Panc1 (cell line): ENCODE measurements around the gene UBE2E2. TPM values are rescaled to one million over a fixed set of nuclear protein-coding genes. Genes with fewer than 3 reads are reported as not detected.

ENCODE experiments used
- ATAC-seq: fragments of 200-7000 bp; cut with Tn5 transposase; 2 replicates; pipeline ENCODE4 v1.9.1; 2020; ENCODE audit warnings: mild to moderate bottlenecking, moderate library complexity
- BruUV-seq: library from RNA; stranded (reverse); fragments of 400-500 nt; replicated peaks from 2 replicates; lab custom pipeline; 2021; lab: Mats Ljungman, UMichigan
- CTCF ChIA-PET: fragments of 300-600 bp; sonication (Branson Sonifier 250); formaldehyde crosslinking; loops from one replicate; lab custom pipeline; 2022; ENCODE audit warnings: antibody characterized with exemption; lab: Charles Lee
- POLR2A ChIA-PET: fragments of 300-600 bp; sonication (Branson Sonifier 250); formaldehyde crosslinking; loops from one replicate; lab custom pipeline; 2022; ENCODE audit warnings: antibody characterized with exemption; lab: Charles Lee
- DNase-seq: peaks from one replicate; pipeline ENCODE4 v3.0.0-alpha.2; 2010; ENCODE audit warnings: low read depth, low spot score
- H3K27ac ChIP-seq: 2 replicates; pipeline ENCODE4 v1.5.1; 2011; ENCODE audit warnings: mild to moderate bottlenecking, low read length, inconsistent platforms
- H3K27me3 ChIP-seq: fragments of 200-500 bp; sonication (Bioruptor generic); 2 replicates; pipeline ENCODE4 v1.6.0; 2014; ENCODE audit warnings: low read length, inconsistent platforms; ENCODE audit not compliant: control insufficient read depth, insufficient read depth
- H3K36me3 ChIP-seq: fragments of 200-500 bp; sonication (Bioruptor generic); 2 replicates; pipeline ENCODE4 v1.5.1; 2014; ENCODE audit warnings: inconsistent platforms, mild to moderate bottlenecking, low read length, moderate library complexity; ENCODE audit not compliant: control insufficient read depth, insufficient read depth
- H3K4me1 ChIP-seq: 2 replicates; pipeline ENCODE4 v1.5.1; 2011; ENCODE audit warnings: inconsistent platforms, mild to moderate bottlenecking, low read length, moderate library complexity; ENCODE audit not compliant: control insufficient read depth, insufficient read depth
- H3K4me3 ChIP-seq, 2 experiments: 2 replicates each; pipeline ENCODE4 v1.5.1; 2011 to 2012; ENCODE audit warnings: low read depth in 2 of 2, low read length in 2 of 2, mild to moderate bottlenecking in 2 of 2, inconsistent platforms in 1 of 2, moderate library complexity in 1 of 2
- H3K9me3 ChIP-seq: fragments of 200-500 bp; sonication (Bioruptor generic); 2 replicates; pipeline ENCODE4 v1.5.1; 2014; ENCODE audit warnings: low read depth, mild to moderate bottlenecking, inconsistent platforms, low read length, moderate library complexity; ENCODE audit not compliant: control insufficient read depth, insufficient read depth
- CTCF ChIP-seq: fragments of 450-650 bp; IDR thresholded peaks from 2 replicates; pipeline ENCODE4 v1.5.1; 2017; ENCODE audit warnings: mild to moderate bottlenecking
- POLR2AphosphoS5 ChIP-seq: IDR thresholded peaks from 2 replicates; pipeline ENCODE4 v1.6.1; 2012; ENCODE audit warnings: mild to moderate bottlenecking, low read depth, low read length, moderate library complexity
- REST ChIP-seq, 2 experiments: IDR thresholded peaks; 2 replicates each; pipeline ENCODE4 v1.6.1; 2011 to 2012; ENCODE audit warnings: low read depth in 2 of 2, control low read depth in 1 of 2, low read length in 1 of 2, mild to moderate bottlenecking in 1 of 2, moderate library complexity in 1 of 2; ENCODE audit not compliant: insufficient read depth in 1 of 2
- SIN3A ChIP-seq: IDR thresholded peaks from 2 replicates; pipeline ENCODE4 v1.6.1; 2012; ENCODE audit warnings: low read depth, mild to moderate bottlenecking, low read length, moderate library complexity, borderline replicate concordance; ENCODE audit not compliant: insufficient read depth
- TCF7L2 ChIP-seq: IDR thresholded peaks from 2 replicates; pipeline ENCODE4 v1.6.1; 2011; ENCODE audit warnings: mild to moderate bottlenecking, low read depth, low read length, inconsistent platforms
- in situ Hi-C: cut with HindIII; loops from 2 replicates; pipeline ENCODE4 v1.10.0; 2016; ENCODE audit warnings: low sequenced_read_pairs, low pct_unique_long_range_greater_than_20kb
- intact Hi-C: fragments of 100-400 bp; cut with micrococcal nuclease; formaldehyde crosslinking; loops from one replicate; pipeline ENCODE4 v1.10.0; 2022; ENCODE audit not compliant: unreplicated experiment
- total RNA-seq: library from RNA; stranded (reverse); gene quantifications from one replicate; pipeline ENCODE4 v1.2.1, GENCODE V29; 2021; ENCODE audit not compliant: unreplicated experiment

UBE2E2 gene
- total RNA-seq, 1 experiment from 2014 or later, result 38.2 TPM

GRCh38 chr3:23446301-23446700 is 243.2 kb downstream of the UBE2E2 start:
- no peak for DNase-seq
- H3K27me3 ChIP-seq, result no peaks in the 10 kb centered on the region
- POLR2A ChIA-PET, result no interaction called here
- CTCF ChIA-PET, result no interaction called here
- no peak overlapping the region for H3K4me3 ChIP-seq
- ATAC-seq, result no peak
- TF ChIP-seq POLR2AphosphoS5, result no peak
- no peaks in the 10 kb centered on the region for H3K4me1 ChIP-seq
- no peak overlapping the region for H3K27ac ChIP-seq
- no peaks in the 10 kb centered on the region for H3K9me3 ChIP-seq
- BruUV-seq, result no TSS peak
- intact Hi-C loops (no loop called here), in situ Hi-C loops (no loop called here)
- H3K36me3 ChIP-seq, result no peaks in the 10 kb centered on the region

GRCh38 chr3:23448998-23449537 is 245.9 kb downstream of the UBE2E2 start:
- Histone ChIP-seq H3K4me1 (no peaks in the 10 kb centered on the region), H3K36me3 (no peaks in the 10 kb centered on the region), H3K9me3 (no peaks in the 10 kb centered on the region), H3K27me3 (no peaks in the 10 kb centered on the region), H3K4me3 (no peak overlapping the region), H3K27ac (no peak overlapping the region)
- POLR2A ChIA-PET, result no interaction called here
- DNase-seq (no peak), ATAC-seq (no peak)
- in situ Hi-C loops, result no loop called here
- TF ChIP-seq REST (IDR thresholded peaks at IDR 0.05; ENCODE audit: insufficient read depth in 1 of 2, low read depth in 2 of 2, low read length in 1 of 2) (no peak), SIN3A (no peak), CTCF (no peak), POLR2AphosphoS5 (no peak), TCF7L2 (no peak)
- CTCF ChIA-PET, result no interaction called here
- intact Hi-C loops, result no loop called here
- no TSS peak for BruUV-seq

GRCh38 chr3:23450051-23450450 is 246.9 kb downstream of the UBE2E2 start:
- no peak overlapping the region for H3K4me3 ChIP-seq
- no peaks in the 10 kb centered on the region for H3K27me3 ChIP-seq
- ChIA-PET CTCF (no interaction called here), POLR2A (no interaction called here)
- in situ Hi-C loops (no loop called here), intact Hi-C loops (no loop called here)
- H3K4me1 ChIP-seq, result no peaks in the 10 kb centered on the region
- H3K36me3 ChIP-seq, result no peaks in the 10 kb centered on the region
- no peak overlapping the region for H3K27ac ChIP-seq
- H3K9me3 ChIP-seq, result no peaks in the 10 kb centered on the region
- BruUV-seq, result no TSS peak
- no peak for TF ChIP-seq SIN3A
- TF ChIP-seq POLR2AphosphoS5, result no peak
- DNase-seq (no peak), ATAC-seq (no peak)
